ENCODE results near the gene KRT36.

GRCh38 chr17:41478237-41478636, 11.5 kb downstream of the KRT36 start:
- TF ChIP-seq CTCF (IDR thresholded peaks at IDR 0.05 in 8 of 11, conservative IDR thresholded peaks at IDR 0.05 in 3 of 11), result no peak
- no peak for TF ChIP-seq POLR2A (IDR thresholded peaks at IDR 0.05)
- no peak for TF ChIP-seq POLR2AphosphoS5 (IDR thresholded peaks at IDR 0.05)

Data from spleen (tissue), 7 donors.